ENCODE results near the gene ZNF394. TPM values are rescaled to one million over a fixed set of nuclear protein-coding genes. Genes with fewer than 3 reads are reported as not detected.
"Not testable (repeated sequence)": the region's sequence is repeated elsewhere in the genome, so short reads cannot be mapped to it uniquely, and the experiment has no call there.

The ZNF394 gene
- polyA plus RNA-seq (2013), result 48.9 TPM

DNA sequence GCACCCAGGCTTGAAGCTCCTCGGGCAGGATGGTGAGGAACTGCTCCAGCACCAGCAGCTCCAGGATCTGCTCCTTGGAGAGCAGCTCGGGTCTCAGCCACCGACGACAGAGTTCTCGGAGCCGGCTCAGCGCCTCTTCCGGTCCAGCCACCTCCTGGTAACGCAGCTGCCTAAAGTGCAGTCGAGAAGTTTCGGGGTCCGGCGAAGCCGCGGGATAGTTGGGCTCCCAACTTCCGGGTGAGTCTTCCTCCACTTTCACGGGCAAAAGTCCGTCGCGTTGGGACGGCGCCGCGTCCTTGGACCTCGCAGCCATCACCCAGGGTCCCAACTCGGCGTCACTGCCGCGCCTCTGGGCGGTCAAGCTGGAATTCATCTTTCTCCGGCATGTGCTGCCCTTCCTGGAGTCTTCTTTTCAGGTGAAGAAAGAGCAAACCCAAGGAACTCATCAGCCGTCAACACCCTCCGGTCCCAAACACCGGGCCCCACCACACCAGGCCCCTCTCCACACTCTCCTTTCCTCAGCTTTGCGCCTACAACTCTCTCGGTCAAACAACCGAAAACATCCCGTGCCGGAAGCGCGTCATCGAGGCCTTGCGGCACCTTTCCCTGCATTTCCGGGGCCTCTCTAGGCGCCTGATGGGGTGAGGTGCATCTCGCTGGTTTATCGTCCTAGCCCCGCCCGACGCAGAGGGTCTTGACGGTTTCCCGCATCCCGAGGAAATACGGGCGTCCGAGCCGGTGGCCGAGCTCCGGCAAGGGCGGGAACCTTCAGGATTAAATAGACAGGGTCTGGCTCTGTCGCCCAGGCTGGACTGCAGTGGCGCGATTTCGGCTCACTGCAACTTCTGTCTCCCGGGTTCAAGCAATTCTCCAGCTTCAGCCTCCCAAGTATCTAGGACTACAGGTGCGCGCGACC, at the start of gene ZNF394:
Gene ZNF394, minus strand, starts transcription at position 561 of the 916 bp plus-strand sequence. Its CDS starts 188 bp downstream, at position 373.
- peaks cover 0 to 20% (median 12%) of the 10 kb centered on the region in 4 experiments for H3K36me3 ChIP-seq (ENCODE audit: control insufficient read depth in 4 of 4, insufficient read depth in 4 of 4, low read length in 3 of 4)
- peak within 1 kb of the TSS; percentile 86 to 100 (median 99) for H3K4me3 ChIP-seq (ENCODE audit: control insufficient read depth in 1 of 7, extremely low read depth in 1 of 7, insufficient read depth in 4 of 7, low read depth in 2 of 7, low read length in 6 of 7)
- under 1% methylated on average over 64 of the region's 68 CpGs for WGBS (ENCODE audit: insufficient coverage)
- POLR2A ChIA-PET, result interaction anchor here (0.6 to 1.9 kb wide), 6 partner anchors 34 to 414 kb away, joined by 3 to 7 read pairs (median 4); partner anchors contain the start of genes ATP5MF, BUD31, FAM200A and ZNF655
- CTCF ChIA-PET, result interaction anchor here (0.9 kb wide), 1 partner anchor 40 kb away, joined by 5 read pairs; no protein-coding TSS in a partner anchor
- H3K27ac ChIP-seq (ENCODE audit: insufficient read depth in 1 of 2, low read depth in 1 of 2, low read length in 2 of 2, poor library complexity in 1 of 2, severe bottlenecking in 2 of 2), result peak within 1 kb of the TSS; percentile 99 to 100
- peak; percentile 93 to 95 (median 94) for DNase-seq
- H3K4me1 ChIP-seq (ENCODE audit: control extremely low read depth in 1 of 4, control insufficient read depth in 4 of 4, insufficient read depth in 4 of 4, low read length in 3 of 4), result peaks cover 12 to 30% (median 24%) of the 10 kb centered on the region in 4 experiments
- H3K9me3 ChIP-seq (ENCODE audit: control extremely low read depth in 1 of 5, control insufficient read depth in 4 of 5, insufficient read depth in 2 of 5, low read depth in 1 of 5, low read length in 4 of 5), result peaks cover 0 to 6% (median under 1%) of the 10 kb centered on the region in 5 experiments
- no peaks in the 10 kb centered on the region for H3K27me3 ChIP-seq (replicated peaks in 2 of 5; ENCODE audit: control insufficient read depth in 4 of 5, insufficient read depth in 5 of 5, low read length in 4 of 5)

DNA sequence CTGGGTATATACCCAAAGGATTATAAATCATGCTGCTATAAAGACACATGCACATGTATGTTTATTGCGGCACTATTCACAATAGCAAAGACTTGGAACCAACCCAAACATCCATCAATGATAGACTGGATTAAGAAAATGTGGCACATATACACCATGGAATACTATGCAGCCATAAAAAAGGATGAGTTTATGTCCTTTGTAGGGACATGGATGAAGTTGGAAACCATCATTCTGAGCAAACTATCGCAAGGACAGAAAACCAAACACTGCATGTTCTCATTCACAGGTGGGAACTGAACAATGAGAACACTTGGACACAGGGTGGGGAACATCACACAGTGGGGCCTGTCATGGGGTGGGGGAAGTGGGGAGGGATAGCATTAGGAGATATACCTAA, 49.5 kb upstream of the ZNF394 start:
- peaks cover 0 to 13% (median 10%) of the 10 kb centered on the region in 4 experiments for H3K4me1 ChIP-seq (ENCODE audit: control extremely low read depth in 1 of 4, control insufficient read depth in 4 of 4, insufficient read depth in 4 of 4, low read length in 3 of 4)
- H3K27me3 ChIP-seq (replicated peaks in 2 of 5; ENCODE audit: control insufficient read depth in 4 of 5, insufficient read depth in 5 of 5, low read length in 4 of 5); POLR2A ChIA-PET; H3K27ac ChIP-seq (ENCODE audit: insufficient read depth in 1 of 2, low read depth in 1 of 2, low read length in 2 of 2, poor library complexity in 1 of 2, severe bottlenecking in 2 of 2); H3K4me3 ChIP-seq (ENCODE audit: control insufficient read depth in 1 of 7, extremely low read depth in 1 of 7, insufficient read depth in 4 of 7, low read depth in 2 of 7, low read length in 6 of 7); DNase-seq: not testable (repeated sequence)
- H3K36me3 ChIP-seq (ENCODE audit: control insufficient read depth in 4 of 4, insufficient read depth in 4 of 4, low read length in 3 of 4), result peaks cover 5 to 18% (median 12%) of the 10 kb centered on the region in 4 experiments
- CTCF ChIA-PET, result interaction anchor here (0.6 to 1.6 kb wide), 2 partner anchors 24 to 167 kb away, joined by 3 to 4 read pairs; no protein-coding TSS in a partner anchor
- H3K9me3 ChIP-seq (ENCODE audit: control extremely low read depth in 1 of 5, control insufficient read depth in 4 of 5, insufficient read depth in 2 of 5, low read depth in 1 of 5, low read length in 4 of 5), result peaks cover 0 to 15% (median 2%) of the 10 kb centered on the region in 5 experiments
- no CpG with 5 or more reads among the region's 2 CpGs for WGBS (ENCODE audit: insufficient coverage)

DNA sequence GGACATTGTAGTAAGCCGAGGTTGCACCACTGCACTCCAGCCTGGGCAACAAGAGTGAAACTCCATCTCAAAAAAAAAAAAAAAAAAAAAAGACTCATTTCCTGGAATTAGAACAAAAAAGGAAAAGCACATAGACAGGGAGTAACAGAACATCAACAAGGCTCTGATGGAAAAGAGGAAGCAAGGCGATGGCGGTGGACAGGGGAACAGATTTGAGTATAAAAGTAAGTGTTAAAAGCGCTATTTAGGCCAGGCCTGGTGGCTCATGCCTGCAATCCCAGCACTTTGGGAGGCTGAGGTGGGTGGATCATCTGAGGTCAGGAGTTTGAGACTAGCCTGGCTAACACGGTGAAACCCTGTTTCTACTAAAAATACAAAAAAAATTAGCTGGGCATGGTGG, 45.2 kb upstream of the ZNF394 start:
- DNase-seq; H3K27me3 ChIP-seq (replicated peaks in 2 of 5; ENCODE audit: control insufficient read depth in 4 of 5, insufficient read depth in 5 of 5, low read length in 4 of 5); POLR2A ChIA-PET; H3K4me1 ChIP-seq (ENCODE audit: control extremely low read depth in 1 of 4, control insufficient read depth in 4 of 4, insufficient read depth in 4 of 4, low read length in 3 of 4); H3K4me3 ChIP-seq (ENCODE audit: control insufficient read depth in 1 of 7, extremely low read depth in 1 of 7, insufficient read depth in 4 of 7, low read depth in 2 of 7, low read length in 6 of 7); H3K27ac ChIP-seq (ENCODE audit: insufficient read depth in 1 of 2, low read depth in 1 of 2, low read length in 2 of 2, poor library complexity in 1 of 2, severe bottlenecking in 2 of 2): not testable (repeated sequence)
- CTCF ChIA-PET, result interaction anchor here (0.8 kb wide), 1 partner anchor 13 kb away, joined by 3 read pairs; the partner anchor contains the start of gene ZNF655
- Histone ChIP-seq H3K36me3 (ENCODE audit: control insufficient read depth in 4 of 4, insufficient read depth in 4 of 4, low read length in 3 of 4) (peaks cover 5 to 24% (median 11%) of the 10 kb centered on the region in 4 experiments), H3K9me3 (ENCODE audit: control extremely low read depth in 1 of 5, control insufficient read depth in 4 of 5, insufficient read depth in 2 of 5, low read depth in 1 of 5, low read length in 4 of 5) (peaks cover 4 to 48% (median 26%) of the 10 kb centered on the region in 5 experiments)
- 100% methylated on average over 2 of the region's 5 CpGs for WGBS (ENCODE audit: insufficient coverage)

- Histone ChIP-seq H3K4me1 (ENCODE audit: control extremely low read depth in 1 of 4, control insufficient read depth in 4 of 4, insufficient read depth in 4 of 4, low read length in 3 of 4) (no peaks in the 10 kb centered on the region), H3K27ac (ENCODE audit: insufficient read depth in 1 of 2, low read depth in 1 of 2, low read length in 2 of 2, poor library complexity in 1 of 2, severe bottlenecking in 2 of 2) (no peak overlapping the region), H3K4me3 (ENCODE audit: control insufficient read depth in 1 of 7, extremely low read depth in 1 of 7, insufficient read depth in 4 of 7, low read depth in 2 of 7, low read length in 6 of 7) (no peak overlapping the region), H3K9me3 (ENCODE audit: control extremely low read depth in 1 of 5, control insufficient read depth in 4 of 5, insufficient read depth in 2 of 5, low read depth in 1 of 5, low read length in 4 of 5) (peaks cover 4 to 57% (median 31%) of the 10 kb centered on the region in 5 experiments), H3K27me3 (replicated peaks in 2 of 5; ENCODE audit: control insufficient read depth in 4 of 5, insufficient read depth in 5 of 5, low read length in 4 of 5) (no peaks in the 10 kb centered on the region), H3K36me3 (ENCODE audit: control insufficient read depth in 4 of 4, insufficient read depth in 4 of 4, low read length in 3 of 4) (peaks cover 5 to 24% (median 11%) of the 10 kb centered on the region in 4 experiments)
- DNase-seq, result no peak
- CTCF ChIA-PET, result interaction anchor here (1.3 kb wide), 1 partner anchor 18 kb away, joined by 3 read pairs; no protein-coding TSS in a partner anchor
- WGBS (ENCODE audit: insufficient coverage), result 92% methylated on average over 4 of the region's 6 CpGs
- POLR2A ChIA-PET, result no interaction called here
Observed at GRCh38 chr7:99543916-99544315, 43.8 kb upstream of the ZNF394 start.

DNA sequence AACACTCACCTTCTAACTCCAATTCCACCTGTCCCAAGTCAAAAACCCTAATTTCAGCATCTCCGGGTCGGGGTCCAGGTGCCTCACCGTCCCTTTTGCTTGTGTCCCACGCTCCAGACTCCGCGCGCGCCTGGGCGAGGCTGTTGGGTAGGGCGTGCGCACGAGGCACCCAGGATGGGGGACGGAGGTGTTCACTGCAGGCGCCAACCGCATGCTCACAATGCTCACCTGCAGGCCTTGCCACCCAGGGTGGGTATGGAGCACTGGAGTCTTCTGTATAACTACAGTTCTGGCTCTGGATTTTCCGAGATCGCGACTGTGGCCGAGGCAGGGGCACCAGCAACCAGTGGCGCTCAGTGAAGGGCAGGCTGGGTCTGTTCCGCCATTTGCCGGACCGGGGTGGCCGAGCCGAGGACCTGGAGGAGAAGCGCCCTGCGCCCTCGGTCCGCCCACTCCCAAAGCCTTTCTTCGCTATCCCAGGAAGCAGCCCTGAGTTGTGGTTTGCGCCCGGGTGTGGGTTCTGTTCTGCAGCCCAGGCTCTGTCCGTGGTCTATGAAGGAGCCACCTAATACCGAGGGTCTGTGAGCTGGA, 43.1 kb upstream of the ZNF394 start:
- Histone ChIP-seq H3K9me3 (ENCODE audit: control extremely low read depth in 1 of 5, control insufficient read depth in 4 of 5, insufficient read depth in 2 of 5, low read depth in 1 of 5, low read length in 4 of 5) (peaks cover 4 to 55% (median 30%) of the 10 kb centered on the region in 5 experiments), H3K4me1 (ENCODE audit: control extremely low read depth in 1 of 4, control insufficient read depth in 4 of 4, insufficient read depth in 4 of 4, low read length in 3 of 4) (no peaks in the 10 kb centered on the region), H3K27me3 (replicated peaks in 2 of 5; ENCODE audit: control insufficient read depth in 4 of 5, insufficient read depth in 5 of 5, low read length in 4 of 5) (no peaks in the 10 kb centered on the region), H3K27ac (ENCODE audit: insufficient read depth in 1 of 2, low read depth in 1 of 2, low read length in 2 of 2, poor library complexity in 1 of 2, severe bottlenecking in 2 of 2) (no peak overlapping the region), H3K36me3 (ENCODE audit: control insufficient read depth in 4 of 4, insufficient read depth in 4 of 4, low read length in 3 of 4) (peaks cover 4 to 19% (median 8%) of the 10 kb centered on the region in 4 experiments), H3K4me3 (ENCODE audit: control insufficient read depth in 1 of 7, extremely low read depth in 1 of 7, insufficient read depth in 4 of 7, low read depth in 2 of 7, low read length in 6 of 7) (no peak overlapping the region)
- 99% methylated on average over 34 of the region's 34 CpGs for WGBS (ENCODE audit: insufficient coverage)
- ChIA-PET CTCF (no interaction called here), POLR2A (no interaction called here)
- DNase-seq, result no peak

- no peaks in the 10 kb centered on the region for H3K27me3 ChIP-seq (replicated peaks in 2 of 5; ENCODE audit: control insufficient read depth in 4 of 5, insufficient read depth in 5 of 5, low read length in 4 of 5)
- 85% methylated on average over 8 of the region's 9 CpGs for WGBS (ENCODE audit: insufficient coverage)
- no peak for DNase-seq
- H3K4me1 ChIP-seq (ENCODE audit: control extremely low read depth in 1 of 4, control insufficient read depth in 4 of 4, insufficient read depth in 4 of 4, low read length in 3 of 4), result no peaks in the 10 kb centered on the region
- H3K4me3 ChIP-seq (ENCODE audit: control insufficient read depth in 1 of 7, extremely low read depth in 1 of 7, insufficient read depth in 4 of 7, low read depth in 2 of 7, low read length in 6 of 7), result no peak overlapping the region
- CTCF ChIA-PET, result interaction anchor here (1.0 to 1.2 kb wide), 2 partner anchors 13 to 15 kb away, joined by 4 to 5 read pairs; no protein-coding TSS in a partner anchor
- peaks cover 2 to 47% (median 30%) of the 10 kb centered on the region in 5 experiments for H3K9me3 ChIP-seq (ENCODE audit: control extremely low read depth in 1 of 5, control insufficient read depth in 4 of 5, insufficient read depth in 2 of 5, low read depth in 1 of 5, low read length in 4 of 5)
- POLR2A ChIA-PET, result no interaction called here
- H3K36me3 ChIP-seq (ENCODE audit: control insufficient read depth in 4 of 4, insufficient read depth in 4 of 4, low read length in 3 of 4), result peaks cover 0 to 6% (median 4%) of the 10 kb centered on the region in 4 experiments
- no peak overlapping the region for H3K27ac ChIP-seq (ENCODE audit: insufficient read depth in 1 of 2, low read depth in 1 of 2, low read length in 2 of 2, poor library complexity in 1 of 2, severe bottlenecking in 2 of 2)
Observed at GRCh38 chr7:99541212-99541611, 41.1 kb upstream of the ZNF394 start.

Measured in common myeloid progenitor, CD34-positive (primary cell).